OCI-LY7 (cell line): ENCODE results near the gene OPCML.

Experiments
- CTCF ChIP-seq: fragments of 200-600 bp; sonication (generic); conservative IDR thresholded peaks from 2 replicates; pipeline ENCODE4 v1.5.1; 2014; ENCODE audit warnings: mild to moderate bottlenecking, antibody characterized with exemption, low read length, moderate library complexity, mixed read lengths
- EZH2phosphoT487 ChIP-seq: fragments of 200-600 bp; sonication (generic); IDR thresholded peaks from 2 replicates; pipeline ENCODE4 v1.6.1; 2018; ENCODE audit warnings: low read depth, borderline replicate concordance, mild to moderate bottlenecking, mixed run types, antibody characterized with exemption, low read length, moderate library complexity, mixed read lengths

GRCh38 chr11:132992838-132993631 lies 539.3 kb downstream of the OPCML start:
- no peak for TF ChIP-seq CTCF
- no peak for TF ChIP-seq EZH2phosphoT487
